Neuronal stem cell (in vitro differentiated cells): Measurements from ENCODE around the gene NHLRC4.

Source experiments
- DNase-seq: peaks from one replicate; pipeline ENCODE4 v3.0.0-alpha.2; 2013; ENCODE audit warnings: low spot score
- H2AFZ ChIP-seq: one replicate; pipeline ENCODE4 v1.6.1; 2013; ENCODE audit warnings: mild to moderate bottlenecking, low read length, inconsistent platforms
- H2AK5ac ChIP-seq: 2 replicates; pipeline ENCODE4 v1.6.1; 2013; ENCODE audit warnings: low read depth, mild to moderate bottlenecking, inconsistent platforms, low read length, moderate library complexity, mixed read lengths
- H2BK120ac ChIP-seq: 2 replicates; pipeline ENCODE4 v1.6.1; 2013; ENCODE audit warnings: low read depth, mild to moderate bottlenecking, inconsistent platforms, low read length, moderate library complexity, mixed read lengths
- H2BK12ac ChIP-seq: one replicate; pipeline ENCODE4 v1.6.1; 2013; ENCODE audit warnings: low read length, inconsistent platforms
- H2BK15ac ChIP-seq: 2 replicates; pipeline ENCODE4 v1.6.1; 2013; ENCODE audit warnings: mild to moderate bottlenecking, low read length, inconsistent platforms, mixed read lengths
- H2BK5ac ChIP-seq: one replicate; pipeline ENCODE4 v1.6.1; 2013; ENCODE audit warnings: inconsistent platforms, mild to moderate bottlenecking, low read length, moderate library complexity
- H3K14ac ChIP-seq: one replicate; pipeline ENCODE4 v1.6.1; 2013; ENCODE audit warnings: low read length, inconsistent platforms
- H3K18ac ChIP-seq: 2 replicates; pipeline ENCODE4 v1.6.1; 2013; ENCODE audit warnings: low read length, inconsistent platforms
- H3K23ac ChIP-seq: 2 replicates; pipeline ENCODE4 v1.6.1; 2013; ENCODE audit warnings: low read depth, mild to moderate bottlenecking, mixed read lengths, low read length, inconsistent platforms; ENCODE audit not compliant: poor library complexity
- H3K27ac ChIP-seq: replicated peaks from 3 replicates; pipeline ENCODE4 v1.5.1; 2013; ENCODE audit warnings: low read length, inconsistent platforms
- H3K27me3 ChIP-seq, 3 experiments: 2 replicates each; pipeline ENCODE4 v1.6.1; 2013; ENCODE audit warnings: low read length in 3 of 3, mild to moderate bottlenecking in 2 of 3, inconsistent platforms in 1 of 3, low read depth in 1 of 3, mixed read lengths in 1 of 3, moderate library complexity in 1 of 3; ENCODE audit not compliant: control insufficient read depth in 3 of 3, insufficient read depth in 3 of 3
- H3K36me3 ChIP-seq, 2 donors: replicated peaks in 1 of 2; 2 replicates each; pipeline ENCODE4 v1.6.1; 2013; ENCODE audit warnings: low read length in 2 of 2; ENCODE audit not compliant: control insufficient read depth in 2 of 2, insufficient read depth in 2 of 2
- H3K4ac ChIP-seq: 2 replicates; pipeline ENCODE4 v1.6.1; 2013; ENCODE audit warnings: inconsistent platforms, mild to moderate bottlenecking, low read length, moderate library complexity
- H3K4me1 ChIP-seq, 2 donors: 1 replicate in 1 of 2; 2 replicates in 1 of 2; pipeline ENCODE4 v1.6.1; 2013; ENCODE audit warnings: low read length in 2 of 2, low read depth in 1 of 2; ENCODE audit not compliant: control insufficient read depth in 2 of 2, insufficient read depth in 1 of 2
- H3K4me2 ChIP-seq: one replicate; pipeline ENCODE4 v1.6.1; 2013; ENCODE audit warnings: mild to moderate bottlenecking, low read length, inconsistent platforms; ENCODE audit not compliant: insufficient read depth, poor library complexity, severe bottlenecking
- H3K4me3 ChIP-seq, 2 donors: 2 replicates each; pipeline ENCODE4 v1.5.1; 2013; ENCODE audit warnings: low read length in 2 of 2, mild to moderate bottlenecking in 2 of 2, inconsistent platforms in 1 of 2, moderate library complexity in 1 of 2
- H3K79me1 ChIP-seq: one replicate; pipeline ENCODE4 v1.6.1; 2013; ENCODE audit warnings: low read depth, mild to moderate bottlenecking, inconsistent platforms, low read length, moderate library complexity
- H3K9ac ChIP-seq: one replicate; pipeline ENCODE4 v1.6.1; 2013; ENCODE audit warnings: mild to moderate bottlenecking, low read depth, low read length, inconsistent platforms; ENCODE audit not compliant: poor library complexity
- H3K9me3 ChIP-seq, 2 donors: replicated peaks in 1 of 2; 2 replicates each; pipeline versions ENCODE3 to v1.6.1; 2013; ENCODE audit warnings: low read length in 2 of 2, mild to moderate bottlenecking in 2 of 2, inconsistent platforms in 1 of 2, low read depth in 1 of 2, mixed read lengths in 1 of 2, moderate library complexity in 1 of 2; ENCODE audit not compliant: control insufficient read depth in 2 of 2, insufficient read depth in 1 of 2
- H4K8ac ChIP-seq: one replicate; pipeline ENCODE4 v1.6.1; 2013; ENCODE audit warnings: low read depth, mild to moderate bottlenecking, inconsistent platforms, low read length, moderate library complexity
- H4K91ac ChIP-seq: one replicate; pipeline ENCODE4 v1.6.1; 2013; ENCODE audit warnings: low read length, low read depth, mild to moderate bottlenecking, inconsistent platforms; ENCODE audit not compliant: poor library complexity
- WGBS, 2 donors: extraction: QIAGEN DNeasy Blood & Tissue Kit; methylation state at CpG; one replicate each; pipeline ENCODE4 v1.1.7; 2013; ENCODE audit warnings: missing lambda C conversion rate in 2 of 2, mixed read lengths in 1 of 2; ENCODE audit not compliant: insufficient read length in 2 of 2, insufficient replicate concordance in 1 of 2; ENCODE audit errors: extremely low coverage in 2 of 2; 5-methylcytosine and 5-hydroxymethylcytosine counted together

The NHLRC4 gene

GRCh38 chr16:590815-591200 is 24.0 kb downstream of the NHLRC4 start:
- Histone ChIP-seq H2BK5ac (no peak overlapping the region), H3K14ac (no peak overlapping the region), H2AFZ (no peak overlapping the region), H4K91ac (no peak overlapping the region), H3K18ac (no peak overlapping the region), H3K27ac (no peak overlapping the region), H3K36me3 (peaks cover 3 to 24% of the 10 kb centered on the region in 2 donors), H3K4me3 (peak overlapping the region; percentile 79 to 98), H2BK120ac (no peak overlapping the region), H4K8ac (no peak overlapping the region), H3K23ac (peak overlapping the region; percentile 93), H2BK12ac (no peak overlapping the region), H2AK5ac (peak overlapping the region; percentile 82), H3K4ac (no peak overlapping the region), H3K9me3 (no peaks in the 10 kb centered on the region), H3K27me3 (peaks cover 0 to 7% (median 0%) of the 10 kb centered on the region in 3 experiments), H3K4me1 (peaks cover 9 to 16% of the 10 kb centered on the region in 2 donors), H3K4me2 (peak overlapping the region; percentile 96), H3K9ac (peak overlapping the region; percentile 100), H2BK15ac (no peak overlapping the region), H3K79me1 (peaks cover 23% of the 10 kb centered on the region)
- WGBS, 2 donors, result no CpG with 5 or more reads among the region's 10 CpGs
- no peak for DNase-seq

- Histone ChIP-seq H3K4me1 (peaks cover 9 to 16% of the 10 kb centered on the region in 2 donors), H3K36me3 (peaks cover 3 to 28% of the 10 kb centered on the region in 2 donors), H2BK15ac (no peak overlapping the region), H2AFZ (no peak overlapping the region), H3K27ac (no peak overlapping the region), H4K8ac (no peak overlapping the region), H4K91ac (no peak overlapping the region), H2BK12ac (no peak overlapping the region), H3K14ac (no peak overlapping the region), H3K18ac (no peak overlapping the region), H3K79me1 (peaks cover 23% of the 10 kb centered on the region), H2BK5ac (no peak overlapping the region), H2AK5ac (no peak overlapping the region), H2BK120ac (no peak overlapping the region), H3K9ac (peak overlapping the region; percentile 12), H3K23ac (peak overlapping the region; percentile 10), H3K4me3 (peak overlapping the region in 1 of 2 donors; percentile 79), H3K9me3 (no peaks in the 10 kb centered on the region), H3K4me2 (peak overlapping the region; percentile 96), H3K4ac (no peak overlapping the region), H3K27me3 (peaks cover 0 to 3% (median 0%) of the 10 kb centered on the region in 3 experiments)
- no CpG with 5 or more reads among the region's 8 CpGs for WGBS, 2 donors
- no peak for DNase-seq
These were observed 24.4 kb downstream of the NHLRC4 start for GRCh38 chr16:591231-591630.

DNA sequence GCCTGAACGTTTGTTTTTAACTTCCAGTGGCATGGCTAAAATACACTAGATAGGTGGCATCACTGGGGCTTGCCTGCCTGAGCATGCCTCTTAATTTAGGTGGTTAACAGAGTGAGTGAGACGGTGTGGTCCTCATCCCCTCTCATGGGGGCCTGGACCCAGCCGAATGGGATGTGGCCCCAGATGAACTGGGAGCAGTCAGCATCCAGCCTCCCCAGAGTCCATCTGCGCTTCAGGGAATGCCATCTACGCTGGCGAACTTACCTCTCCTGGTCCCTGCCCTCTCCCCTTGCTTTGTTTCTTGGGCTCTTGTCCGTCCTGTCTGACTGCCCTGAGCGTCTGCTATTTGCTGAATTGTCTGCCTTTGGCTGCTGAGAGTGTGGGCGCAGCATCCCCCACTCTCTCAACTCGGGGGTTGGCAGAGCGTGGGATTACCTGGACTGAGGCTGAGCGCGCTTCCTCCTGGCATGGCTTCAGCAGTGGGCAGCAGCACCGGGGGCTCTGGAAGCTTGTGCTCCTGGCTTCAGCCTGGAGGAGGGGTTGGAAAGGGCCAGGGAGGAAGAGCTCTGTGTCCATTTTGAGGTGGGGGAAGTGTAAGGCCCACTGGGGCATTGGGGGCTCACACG is 25.2 kb downstream of the NHLRC4 start:
- DNase-seq, result no peak
- no CpG with 5 or more reads among the region's 15 CpGs for WGBS, 2 donors
- no peak overlapping the region for H2BK12ac ChIP-seq
- peaks cover 0 to 2% (median 0%) of the 10 kb centered on the region in 3 experiments for H3K27me3 ChIP-seq
- no peak overlapping the region for H3K4ac ChIP-seq
- H2BK5ac ChIP-seq, result no peak overlapping the region
- H2BK15ac ChIP-seq, result no peak overlapping the region
- H3K4me2 ChIP-seq, result no peak overlapping the region
- H3K4me3 ChIP-seq, result no peak overlapping the region
- no peak overlapping the region for H3K18ac ChIP-seq
- H3K27ac ChIP-seq, result no peak overlapping the region
- no peak overlapping the region for H2AK5ac ChIP-seq
- H4K91ac ChIP-seq, result no peak overlapping the region
- H3K9me3 ChIP-seq, result no peaks in the 10 kb centered on the region
- no peak overlapping the region for H2AFZ ChIP-seq
- H3K23ac ChIP-seq, result peak overlapping the region; percentile 45
- no peak overlapping the region for H4K8ac ChIP-seq
- peaks cover 9 to 16% of the 10 kb centered on the region in 2 donors for H3K4me1 ChIP-seq
- no peak overlapping the region for H2BK120ac ChIP-seq
- no peak overlapping the region for H3K9ac ChIP-seq
- peaks cover 25% of the 10 kb centered on the region for H3K79me1 ChIP-seq
- H3K36me3 ChIP-seq, result peaks cover 3 to 36% of the 10 kb centered on the region in 2 donors
- peak overlapping the region; percentile 75 for H3K14ac ChIP-seq

DNA sequence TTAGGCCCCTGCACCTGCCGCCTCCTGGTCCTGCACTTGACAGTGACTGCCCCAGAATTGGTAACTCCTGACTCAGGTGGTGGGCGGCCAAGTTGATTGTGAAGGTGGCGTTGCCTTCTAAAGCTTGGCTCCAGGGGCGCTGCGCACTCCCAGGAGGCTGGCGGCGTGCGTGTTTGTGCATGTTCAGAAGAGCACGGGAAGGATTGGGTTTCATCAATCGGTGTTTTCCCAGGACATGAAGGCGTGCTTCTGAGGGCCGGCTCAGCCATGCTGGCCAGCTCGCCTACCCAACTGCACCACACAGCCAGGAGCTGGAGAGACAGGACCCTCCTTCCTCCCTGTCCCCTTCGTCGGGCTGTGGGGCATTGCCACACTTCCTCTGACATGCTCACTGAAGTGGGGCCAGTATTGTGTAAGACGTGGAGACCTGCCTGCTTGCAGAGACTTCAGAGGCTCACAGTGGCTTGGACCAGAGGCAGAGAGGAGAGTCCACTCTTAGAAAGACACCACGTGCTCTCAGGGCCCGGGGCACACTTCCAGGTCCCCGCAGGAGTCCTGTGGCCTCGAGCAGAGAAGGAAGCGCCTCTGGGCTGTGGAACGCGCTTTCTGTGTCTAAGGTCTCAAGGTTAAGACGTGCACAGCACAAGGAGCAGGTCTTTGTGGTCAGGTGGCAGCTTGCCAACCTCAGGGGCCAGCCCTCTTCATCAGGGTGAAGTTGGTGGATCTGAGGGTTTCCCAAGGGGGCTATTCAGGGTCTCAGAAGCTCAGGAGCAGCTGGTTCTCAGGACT is 25.9 kb downstream of the NHLRC4 start:
- no peak overlapping the region for H3K4me2 ChIP-seq
- no peak overlapping the region for H2BK120ac ChIP-seq

More for the DNA sequence above, 25.9 kb downstream of the NHLRC4 start:
- H4K91ac ChIP-seq, result no peak overlapping the region
- no CpG with 5 or more reads among the region's 24 CpGs for WGBS, 2 donors
- H3K27ac ChIP-seq, result no peak overlapping the region
- no peak overlapping the region for H2BK15ac ChIP-seq
- H3K4me3 ChIP-seq, result no peak overlapping the region
- H3K4me1 ChIP-seq, result peaks cover 9 to 16% of the 10 kb centered on the region in 2 donors
- no peak overlapping the region for H3K23ac ChIP-seq
- H2AK5ac ChIP-seq, result no peak overlapping the region
- H3K14ac ChIP-seq, result no peak overlapping the region
- peaks cover 3 to 43% of the 10 kb centered on the region in 2 donors for H3K36me3 ChIP-seq
- H3K27me3 ChIP-seq, result peaks cover 0 to 2% (median 0%) of the 10 kb centered on the region in 3 experiments
- peak overlapping the region; percentile 18 for H3K9ac ChIP-seq
- peak overlapping the region; percentile 87 for H4K8ac ChIP-seq
- H2AFZ ChIP-seq, result no peak overlapping the region
- H3K9me3 ChIP-seq, result no peaks in the 10 kb centered on the region
- H2BK5ac ChIP-seq, result no peak overlapping the region
- peaks cover 25% of the 10 kb centered on the region for H3K79me1 ChIP-seq
- no peak overlapping the region for H2BK12ac ChIP-seq
- DNase-seq, result no peak
- no peak overlapping the region for H3K18ac ChIP-seq
- H3K4ac ChIP-seq, result no peak overlapping the region
